Osteoblast (primary cell): ENCODE results near the gene SAE1. TPM values are rescaled to one million over a fixed set of nuclear protein-coding genes. Genes with fewer than 3 reads are reported as not detected.

Experiments used
- DNase-seq: peaks from one replicate; pipeline ENCODE4 v3.0.0; 2011; ENCODE audit warnings: low spot score, mixed read lengths; ENCODE audit not compliant: insufficient read length; ENCODE audit errors: missing footprints
- H2AFZ ChIP-seq: 2 replicates; pipeline ENCODE4 v1.6.0; 2011; ENCODE audit warnings: mild to moderate bottlenecking, low read length
- H3K27ac ChIP-seq: 2 replicates; pipeline ENCODE4 v1.5.1; 2011; ENCODE audit warnings: mild to moderate bottlenecking, low read depth, low read length, moderate library complexity
- H3K27me3 ChIP-seq: 2 replicates; pipeline ENCODE4 v1.6.0; 2012; ENCODE audit warnings: mild to moderate bottlenecking, control low read depth, inconsistent platforms, low read length, moderate library complexity; ENCODE audit not compliant: insufficient read depth
- H3K36me3 ChIP-seq: 2 replicates; pipeline ENCODE4 v1.5.1; 2011; ENCODE audit warnings: mild to moderate bottlenecking, low read length, control low read depth, moderate library complexity; ENCODE audit not compliant: insufficient read depth
- H3K4me1 ChIP-seq: 2 replicates; pipeline ENCODE4 v1.5.1; 2011; ENCODE audit warnings: mild to moderate bottlenecking, low read length, control low read depth, moderate library complexity; ENCODE audit not compliant: insufficient read depth
- H3K4me2 ChIP-seq: 2 replicates; pipeline ENCODE4 v1.6.0; 2011; ENCODE audit warnings: mild to moderate bottlenecking, low read length; ENCODE audit not compliant: insufficient read depth
- H3K4me3 ChIP-seq: fragments of 200-600 bp; sonication (generic); 3 replicates; pipeline ENCODE4 v1.5.1; 2012; ENCODE audit warnings: mild to moderate bottlenecking, low read length, inconsistent platforms; ENCODE audit not compliant: insufficient read depth
- H3K79me2 ChIP-seq: 2 replicates; pipeline ENCODE4 v1.6.0; 2012; ENCODE audit warnings: mild to moderate bottlenecking, low read length, control low read depth, inconsistent platforms; ENCODE audit not compliant: insufficient read depth
- H3K9me3 ChIP-seq: 2 replicates; pipeline ENCODE4 v1.5.1; 2011; ENCODE audit warnings: low read depth, low read length, control low read depth
- H4K20me1 ChIP-seq: 2 replicates; pipeline ENCODE4 v1.6.0; 2012; ENCODE audit warnings: mild to moderate bottlenecking, low read length, control low read depth; ENCODE audit not compliant: insufficient read depth
- total RNA-seq: library from RNA; depleted of rRNA; stranded (reverse); fragments of >200 nt; gene quantifications from 2 replicates; pipeline ENCODE4 v1.2.3, GENCODE V29; 2012
- TF ChIP-seq, protein P1 (sequence below): IDR thresholded peaks from 2 replicates; pipeline ENCODE4 v1.5.1; 2011; ENCODE audit warnings: mild to moderate bottlenecking, low read depth, low read length, moderate library complexity; ENCODE audit errors: extremely low read depth

Gene SAE1
- total RNA-seq, 1 donor = 105 TPM

- H3K4me3 ChIP-seq = peak within 1 kb of the TSS; percentile 83
- H4K20me1 ChIP-seq = peaks cover 4% of the 10 kb centered on the region
- peaks cover 25% of the 10 kb centered on the region for H3K36me3 ChIP-seq
- no peaks in the 10 kb centered on the region for H3K9me3 ChIP-seq
- peaks cover 26% of the 10 kb centered on the region for H3K4me1 ChIP-seq
- H3K79me2 ChIP-seq = peaks cover 35% of the 10 kb centered on the region
- H2AFZ ChIP-seq = peak within 1 kb of the TSS; percentile 90
- H3K27ac ChIP-seq = peak within 1 kb of the TSS; percentile 95
- TF ChIP-seq, protein P1, sequence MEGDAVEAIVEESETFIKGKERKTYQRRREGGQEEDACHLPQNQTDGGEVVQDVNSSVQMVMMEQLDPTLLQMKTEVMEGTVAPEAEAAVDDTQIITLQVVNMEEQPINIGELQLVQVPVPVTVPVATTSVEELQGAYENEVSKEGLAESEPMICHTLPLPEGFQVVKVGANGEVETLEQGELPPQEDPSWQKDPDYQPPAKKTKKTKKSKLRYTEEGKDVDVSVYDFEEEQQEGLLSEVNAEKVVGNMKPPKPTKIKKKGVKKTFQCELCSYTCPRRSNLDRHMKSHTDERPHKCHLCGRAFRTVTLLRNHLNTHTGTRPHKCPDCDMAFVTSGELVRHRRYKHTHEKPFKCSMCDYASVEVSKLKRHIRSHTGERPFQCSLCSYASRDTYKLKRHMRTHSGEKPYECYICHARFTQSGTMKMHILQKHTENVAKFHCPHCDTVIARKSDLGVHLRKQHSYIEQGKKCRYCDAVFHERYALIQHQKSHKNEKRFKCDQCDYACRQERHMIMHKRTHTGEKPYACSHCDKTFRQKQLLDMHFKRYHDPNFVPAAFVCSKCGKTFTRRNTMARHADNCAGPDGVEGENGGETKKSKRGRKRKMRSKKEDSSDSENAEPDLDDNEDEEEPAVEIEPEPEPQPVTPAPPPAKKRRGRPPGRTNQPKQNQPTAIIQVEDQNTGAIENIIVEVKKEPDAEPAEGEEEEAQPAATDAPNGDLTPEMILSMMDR = no peak
- peak within 1 kb of the TSS; percentile 100 for H3K4me2 ChIP-seq
- DNase-seq = peak; percentile 99
- no peaks in the 10 kb centered on the region for H3K27me3 ChIP-seq
These were observed 125.5 kb downstream of the SAE1 start, which contains the start of gene CCDC9 for GRCh38 chr19:47255879-47256692. CCDC9 (plus strand) TSS chr19:47256525; CDS start chr19:47258401, 1,876 bp downstream.

DNA sequence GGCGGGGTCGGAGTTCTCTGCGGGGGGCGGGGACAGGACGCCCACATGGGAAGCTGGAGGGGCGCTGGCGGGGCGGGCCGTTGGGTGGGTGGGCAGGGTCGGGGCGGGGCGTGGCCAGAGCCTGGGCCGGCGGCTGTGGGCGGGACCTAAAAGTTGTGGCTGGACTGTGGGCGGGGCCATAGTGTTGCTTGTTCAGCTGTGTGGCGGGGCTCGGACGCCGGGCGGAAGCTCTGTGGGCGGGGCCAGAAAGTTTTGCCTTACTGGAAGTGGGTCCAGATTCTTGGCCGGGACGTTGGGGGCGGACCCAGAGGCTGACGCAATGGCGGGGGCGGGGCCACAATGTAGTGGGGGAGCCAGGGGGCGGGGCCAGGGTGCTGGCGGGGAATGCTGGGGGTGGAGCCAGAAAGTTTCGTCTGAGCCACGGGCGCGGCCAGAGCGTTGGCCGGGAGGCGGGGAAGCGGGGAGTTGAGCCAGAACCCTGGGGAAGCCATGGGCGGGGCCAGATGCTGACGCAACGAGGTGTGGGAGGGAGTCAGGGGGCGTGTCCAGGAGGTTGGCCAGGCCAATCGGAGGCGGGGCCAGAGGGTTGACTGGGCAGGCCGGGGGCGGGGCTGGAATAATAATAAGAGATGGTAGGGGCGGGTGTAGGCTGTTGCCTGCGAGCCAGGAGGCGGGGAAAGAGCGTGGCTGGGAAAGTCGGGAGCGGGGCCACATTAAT is 126.2 kb downstream of the SAE1 start:
- peaks cover 7% of the 10 kb centered on the region for H4K20me1 ChIP-seq
- H3K9me3 ChIP-seq = no peaks in the 10 kb centered on the region
- peak overlapping the region; percentile 100 for H3K4me2 ChIP-seq
- H3K79me2 ChIP-seq = peaks cover 38% of the 10 kb centered on the region
- TF ChIP-seq, protein P1 = no peak
- no peak overlapping the region for H2AFZ ChIP-seq
- H3K4me1 ChIP-seq = peaks cover 26% of the 10 kb centered on the region
- H3K27ac ChIP-seq = peak overlapping the region; percentile 92
- H3K27me3 ChIP-seq = no peaks in the 10 kb centered on the region
- DNase-seq = peak; percentile 100
- peak overlapping the region; percentile 83 for H3K4me3 ChIP-seq
- peaks cover 31% of the 10 kb centered on the region for H3K36me3 ChIP-seq

DNA sequence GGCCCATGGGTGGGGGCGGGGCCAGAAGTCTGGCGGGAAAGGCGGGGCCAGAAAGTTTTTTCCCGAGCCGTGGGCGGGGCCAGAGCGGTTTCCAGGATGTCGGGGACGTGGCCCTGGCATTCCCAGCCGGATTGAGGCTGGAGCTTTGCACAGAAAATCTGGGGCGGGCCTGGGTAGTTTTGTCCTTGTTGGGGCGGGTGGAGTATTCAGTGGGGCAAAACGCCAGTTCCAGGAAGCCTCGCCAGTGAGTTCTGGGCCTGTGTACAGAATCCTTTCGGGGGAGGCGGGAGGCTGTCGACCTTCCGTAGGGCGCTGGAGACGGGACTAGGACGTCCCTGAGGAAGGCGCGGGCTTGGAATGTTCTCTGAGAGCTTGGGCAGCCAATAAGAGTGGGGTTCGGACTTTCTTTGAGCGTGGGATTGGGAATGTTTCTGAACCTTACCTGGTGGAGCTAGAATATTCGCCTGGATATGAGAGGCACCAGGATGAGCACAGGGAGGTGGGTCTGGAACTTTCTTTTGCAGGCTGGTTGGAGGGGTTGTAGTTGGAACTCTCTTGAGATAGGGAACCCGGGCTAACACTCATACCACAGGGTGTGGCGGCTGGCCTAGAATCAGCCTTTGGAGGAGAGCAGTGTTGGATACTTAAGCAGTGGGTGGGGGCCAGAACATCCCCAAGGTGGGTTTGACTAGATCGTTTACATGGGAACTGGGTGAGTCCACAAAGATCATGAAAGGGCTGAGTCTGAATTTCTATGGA is 127.0 kb downstream of the SAE1 start:
- H3K4me2 ChIP-seq = peak overlapping the region; percentile 100
- H3K36me3 ChIP-seq = peaks cover 38% of the 10 kb centered on the region
- H3K4me1 ChIP-seq = peaks cover 26% of the 10 kb centered on the region
- H3K27me3 ChIP-seq = no peaks in the 10 kb centered on the region
- no peaks in the 10 kb centered on the region for H3K9me3 ChIP-seq
- H3K4me3 ChIP-seq = peak overlapping the region; percentile 83
- TF ChIP-seq, protein P1 = no peak
- H3K27ac ChIP-seq = peak overlapping the region; percentile 95
- peaks cover 7% of the 10 kb centered on the region for H4K20me1 ChIP-seq
- DNase-seq = peak; percentile 90
- peak overlapping the region; percentile 80 for H2AFZ ChIP-seq
- peaks cover 42% of the 10 kb centered on the region for H3K79me2 ChIP-seq
